Suprapubic skin (tissue), 4 donors: ENCODE results near the gene AZGP1.
"Not testable (repeated sequence)": the region's sequence is repeated elsewhere in the genome, so short reads cannot be mapped to it uniquely, and the experiment has no call there.

ENCODE experiments used
- CTCF ChIP-seq, 2 donors: fragments of 200-600 bp in 1 of 2; fragments of 450-650 bp in 1 of 2; sonication (generic) in 1 of 2; IDR thresholded peaks; one replicate each; pipeline ENCODE4 v1.5.1; 2016 to 2019; ENCODE audit warnings: antibody characterized with exemption in 2 of 2, mild to moderate bottlenecking in 1 of 2, moderate library complexity in 1 of 2
- EP300 ChIP-seq: sonication (generic); formaldehyde crosslinking; IDR thresholded peaks from one replicate; pipeline ENCODE4 v1.6.1; 2017; ENCODE audit warnings: antibody characterized with exemption
- POLR2A ChIP-seq, 2 donors: fragments of 450-650 bp; IDR thresholded peaks; one replicate each; pipeline ENCODE4 v1.6.1; 2017; ENCODE audit warnings: antibody characterized with exemption in 2 of 2, mild to moderate bottlenecking in 2 of 2, moderate library complexity in 2 of 2
- POLR2AphosphoS5 ChIP-seq, 3 donors: sonication (generic); formaldehyde crosslinking; IDR thresholded peaks; one replicate each; pipeline ENCODE4 v1.6.1; 2017; ENCODE audit warnings: antibody characterized with exemption in 3 of 3

DNA sequence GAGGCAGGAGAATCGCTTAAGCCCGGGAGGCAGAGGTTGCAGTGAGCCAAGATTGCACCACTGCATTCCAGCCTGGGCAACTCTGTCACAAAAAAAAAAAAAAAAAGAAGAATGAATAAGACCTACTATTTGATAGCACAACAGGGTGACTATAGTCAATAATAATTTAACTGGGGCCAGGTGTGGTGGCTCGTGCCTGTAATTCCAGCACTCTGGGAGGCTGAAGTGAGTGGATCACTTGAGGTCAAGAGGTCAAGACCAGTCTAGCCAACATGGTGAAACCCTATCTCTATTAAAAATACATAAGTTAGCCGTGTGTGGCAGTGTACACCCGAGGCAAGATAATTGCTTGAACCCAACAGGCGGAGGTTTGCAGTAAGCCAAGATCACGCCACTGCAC, 2.0 kb downstream of the AZGP1 start:
- TF ChIP-seq POLR2A (IDR thresholded peaks at IDR 0.05); CTCF (IDR thresholded peaks at IDR 0.05); POLR2AphosphoS5 (IDR thresholded peaks at IDR 0.05); EP300: not testable (repeated sequence)
